ENCODE results near the gene EMILIN2. TPM values are rescaled to one million over a fixed set of nuclear protein-coding genes. Genes with fewer than 3 reads are reported as not detected.
A peak's percentile ranks its signal among the peaks of the same experiment; 100 is the strongest.
"Not testable (repeated sequence)": the region's sequence is repeated elsewhere in the genome, so short reads cannot be mapped to it uniquely, and the experiment has no call there.

Gene EMILIN2
- 26.8 TPM for total RNA-seq

DNA sequence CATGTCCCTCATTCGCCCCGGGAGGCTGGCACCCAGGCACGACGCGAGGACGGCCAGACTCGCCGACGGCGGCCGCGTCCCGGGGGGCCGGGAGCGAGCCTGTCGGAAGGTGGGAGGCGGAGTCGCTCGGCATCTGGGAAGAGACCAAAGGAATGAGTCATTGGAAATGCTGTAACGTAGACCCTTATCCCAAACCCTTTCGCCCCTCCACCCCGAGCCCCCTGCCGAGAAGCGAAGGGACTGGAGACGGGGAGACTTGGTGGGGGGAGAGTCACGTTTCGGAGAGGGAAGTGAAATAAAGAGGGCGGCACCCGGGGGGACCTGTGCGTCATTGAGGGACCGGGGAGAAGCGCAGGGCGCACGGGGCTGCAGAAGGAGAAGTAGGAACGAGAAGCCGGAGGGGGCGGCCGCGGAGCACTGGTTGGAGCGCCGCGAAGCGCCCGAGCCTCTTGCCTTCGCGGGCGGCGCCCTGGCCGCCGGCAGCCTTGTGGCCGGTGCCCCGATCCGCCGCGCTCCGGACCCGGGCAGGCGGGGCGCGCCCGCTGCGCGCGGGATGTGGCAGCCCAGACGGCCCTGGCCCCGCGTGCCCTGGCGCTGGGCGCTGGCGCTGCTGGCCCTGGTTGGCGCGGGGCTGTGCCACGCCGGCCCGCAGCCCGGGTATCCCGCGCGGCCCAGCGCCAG is at the start of gene EMILIN2:
Gene EMILIN2, plus strand, starts transcription at position 371 of the 681 bp plus-strand sequence. Its CDS starts 183 bp downstream, at position 554.
- Histone ChIP-seq H3K4me3 (peak within 1 kb of the TSS; percentile 55 to 71), H3K9me3 (no peaks in the 10 kb centered on the region), H3K27ac (peak within 1 kb of the TSS; percentile 86), H3K27me3 (no peaks in the 10 kb centered on the region), H3K36me3 (no peaks in the 10 kb centered on the region), H3K4me1 (peaks cover 16% of the 10 kb centered on the region)
- TF ChIP-seq, protein P1, sequence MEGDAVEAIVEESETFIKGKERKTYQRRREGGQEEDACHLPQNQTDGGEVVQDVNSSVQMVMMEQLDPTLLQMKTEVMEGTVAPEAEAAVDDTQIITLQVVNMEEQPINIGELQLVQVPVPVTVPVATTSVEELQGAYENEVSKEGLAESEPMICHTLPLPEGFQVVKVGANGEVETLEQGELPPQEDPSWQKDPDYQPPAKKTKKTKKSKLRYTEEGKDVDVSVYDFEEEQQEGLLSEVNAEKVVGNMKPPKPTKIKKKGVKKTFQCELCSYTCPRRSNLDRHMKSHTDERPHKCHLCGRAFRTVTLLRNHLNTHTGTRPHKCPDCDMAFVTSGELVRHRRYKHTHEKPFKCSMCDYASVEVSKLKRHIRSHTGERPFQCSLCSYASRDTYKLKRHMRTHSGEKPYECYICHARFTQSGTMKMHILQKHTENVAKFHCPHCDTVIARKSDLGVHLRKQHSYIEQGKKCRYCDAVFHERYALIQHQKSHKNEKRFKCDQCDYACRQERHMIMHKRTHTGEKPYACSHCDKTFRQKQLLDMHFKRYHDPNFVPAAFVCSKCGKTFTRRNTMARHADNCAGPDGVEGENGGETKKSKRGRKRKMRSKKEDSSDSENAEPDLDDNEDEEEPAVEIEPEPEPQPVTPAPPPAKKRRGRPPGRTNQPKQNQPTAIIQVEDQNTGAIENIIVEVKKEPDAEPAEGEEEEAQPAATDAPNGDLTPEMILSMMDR (IDR thresholded peaks at IDR 0.05) = peak in 1 of 3 experiments; percentile 2
- peak in 1 of 2 donors; percentile 60 for TF ChIP-seq POLR2A (IDR thresholded peaks at IDR 0.05)
- TF ChIP-seq POLR2AphosphoS5 (IDR thresholded peaks at IDR 0.05; ENCODE audit: insufficient read depth in 1 of 2, low read depth in 1 of 2) = peak in 1 of 2 donors; percentile 80
- DNase-seq (ENCODE audit: extremely low spot score in 2 of 2) = peak; percentile 31 to 93
- intact Hi-C loops (cut with DNase I) = no loop called here

DNA sequence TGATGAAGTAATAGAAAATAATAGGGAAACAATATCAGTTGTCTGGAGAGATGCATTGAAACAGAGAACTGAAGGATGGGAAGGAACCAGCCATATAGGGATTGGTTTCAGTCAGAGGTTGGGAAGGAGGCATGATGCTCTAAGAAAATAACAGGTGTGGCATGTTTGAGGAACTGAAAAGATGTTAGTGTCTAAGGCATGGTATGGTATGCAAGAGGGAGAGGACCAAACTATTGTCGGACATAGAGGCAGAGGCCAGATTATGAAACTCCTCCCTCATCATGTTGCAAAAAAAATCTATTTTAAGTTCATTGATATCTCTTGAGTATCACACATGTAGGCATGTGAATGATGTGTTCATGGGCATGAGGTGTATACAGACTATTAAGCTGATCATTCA is 48.9 kb upstream of the EMILIN2 start:
- TF ChIP-seq, protein P1 (IDR thresholded peaks at IDR 0.05) = no peak
- TF ChIP-seq POLR2A (IDR thresholded peaks at IDR 0.05) = no peak
- TF ChIP-seq POLR2AphosphoS5 (IDR thresholded peaks at IDR 0.05; ENCODE audit: insufficient read depth in 1 of 2, low read depth in 1 of 2) = no peak
- H3K4me1 ChIP-seq = no peaks in the 10 kb centered on the region
- H3K9me3 ChIP-seq = no peaks in the 10 kb centered on the region
- DNase-seq (ENCODE audit: extremely low spot score in 2 of 2) = no peak
- no peak overlapping the region for H3K27ac ChIP-seq
- H3K4me3 ChIP-seq = no peak overlapping the region
- no peaks in the 10 kb centered on the region for H3K27me3 ChIP-seq
- peaks cover 0 to 37% of the 10 kb centered on the region in 2 donors for H3K36me3 ChIP-seq
- intact Hi-C loops (cut with DNase I) = no loop called here

DNA sequence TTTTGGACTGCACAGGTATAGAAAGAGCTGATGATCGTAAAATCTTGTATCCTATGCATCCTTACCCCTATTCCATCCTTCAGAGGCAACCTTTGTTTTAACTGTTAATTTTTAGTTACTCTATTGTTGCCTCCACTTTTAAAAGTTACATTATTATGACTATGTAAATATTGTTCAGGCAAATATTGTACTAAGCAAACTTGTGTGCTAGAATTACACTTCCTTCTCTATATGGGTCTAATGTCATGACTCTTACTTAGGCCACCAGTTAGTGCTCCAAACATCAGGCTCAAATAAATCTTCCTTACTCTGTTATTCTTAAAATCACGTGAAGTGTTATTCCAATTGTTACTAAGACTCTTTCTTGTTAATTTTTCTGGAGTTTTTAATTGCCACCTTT is 47.4 kb upstream of the EMILIN2 start:
- DNase-seq (ENCODE audit: extremely low spot score in 2 of 2) = no peak
- Histone ChIP-seq H3K27ac (no peak overlapping the region), H3K9me3 (no peaks in the 10 kb centered on the region), H3K4me3 (no peak overlapping the region), H3K27me3 (no peaks in the 10 kb centered on the region), H3K4me1 (no peaks in the 10 kb centered on the region), H3K36me3 (peaks cover 0 to 37% of the 10 kb centered on the region in 2 donors)
- intact Hi-C loops (cut with DNase I) = no loop called here
- TF ChIP-seq POLR2AphosphoS5 (IDR thresholded peaks at IDR 0.05; ENCODE audit: insufficient read depth in 1 of 2, low read depth in 1 of 2) = no peak
- TF ChIP-seq POLR2A (IDR thresholded peaks at IDR 0.05) = no peak
- TF ChIP-seq, protein P1 (IDR thresholded peaks at IDR 0.05) = no peak

DNA sequence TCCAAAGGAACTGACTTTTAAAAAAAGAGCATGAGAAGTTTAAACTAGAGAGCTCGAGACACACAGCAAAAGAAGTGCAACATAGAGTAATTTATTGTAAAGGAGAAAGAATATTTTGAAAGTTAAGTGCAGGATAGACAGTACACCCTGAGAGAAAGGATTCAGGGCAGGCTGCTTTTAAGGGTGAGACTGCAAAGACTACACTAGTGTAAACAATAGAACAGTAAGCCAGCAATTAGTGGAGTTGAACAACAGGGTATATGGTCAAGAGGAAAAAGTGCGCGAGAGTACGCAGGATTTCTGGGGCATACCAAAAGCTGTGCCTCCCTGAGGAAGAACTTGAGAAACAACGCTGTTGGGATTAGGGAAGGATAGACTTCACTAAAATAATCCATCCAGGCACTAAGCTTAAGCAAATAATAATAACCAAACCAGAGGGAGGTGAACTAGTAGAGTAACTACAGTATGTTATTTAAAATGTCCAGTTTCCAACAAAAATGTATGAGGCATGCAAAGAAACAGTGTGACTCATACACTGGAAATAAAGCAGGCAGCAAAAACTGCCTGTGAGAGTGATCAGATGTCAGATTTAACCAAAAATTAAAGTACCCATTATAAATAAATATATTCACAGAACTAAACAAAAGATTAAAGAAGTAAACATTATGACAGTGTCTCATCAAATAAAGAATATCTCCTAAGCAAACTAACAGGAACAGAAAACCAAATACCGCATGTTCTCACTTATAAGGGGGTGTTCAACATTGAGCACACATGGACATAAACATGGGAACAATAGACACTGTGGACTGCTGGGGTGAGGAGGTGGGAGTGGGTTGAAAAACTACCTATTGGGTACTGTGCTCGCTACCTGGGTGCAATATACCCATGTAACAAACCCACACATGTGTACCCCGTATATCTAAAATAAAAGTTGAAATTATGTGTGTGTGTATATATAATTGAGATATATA is 40.5 kb upstream of the EMILIN2 start:
- Histone ChIP-seq H3K9me3 (no peaks in the 10 kb centered on the region), H3K36me3 (no peaks in the 10 kb centered on the region), H3K27ac (no peak overlapping the region), H3K4me1 (no peaks in the 10 kb centered on the region), H3K4me3 (no peak overlapping the region), H3K27me3 (no peaks in the 10 kb centered on the region)
- DNase-seq (ENCODE audit: extremely low spot score in 2 of 2) = no peak
- intact Hi-C loops (cut with DNase I) = no loop called here
- TF ChIP-seq, protein P1 (IDR thresholded peaks at IDR 0.05) = no peak
- TF ChIP-seq POLR2A (IDR thresholded peaks at IDR 0.05) = no peak

DNA sequence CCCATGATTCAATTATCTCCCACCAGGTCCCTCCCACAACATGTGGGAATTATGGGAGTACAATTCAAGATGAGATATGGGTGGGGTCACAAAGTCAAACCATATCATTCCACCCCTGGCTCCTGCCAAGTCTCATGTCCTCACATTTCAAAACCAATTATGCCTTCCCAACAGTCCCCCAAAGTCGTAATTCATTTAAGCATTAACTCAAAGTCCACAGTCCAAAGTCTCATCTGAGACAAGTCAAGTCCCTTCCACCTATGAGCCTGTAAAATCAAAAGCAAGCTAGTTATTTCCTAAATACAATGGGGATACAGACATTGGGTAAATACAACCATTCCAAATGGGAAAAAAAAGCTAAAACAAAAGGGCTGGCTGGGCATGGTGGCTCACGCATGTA is 38.2 kb upstream of the EMILIN2 start:
- H3K9me3 ChIP-seq; intact Hi-C loops (cut with DNase I); H3K27ac ChIP-seq; H3K27me3 ChIP-seq; H3K4me1 ChIP-seq; DNase-seq (ENCODE audit: extremely low spot score in 2 of 2); H3K4me3 ChIP-seq; H3K36me3 ChIP-seq: not testable (repeated sequence)

DNA sequence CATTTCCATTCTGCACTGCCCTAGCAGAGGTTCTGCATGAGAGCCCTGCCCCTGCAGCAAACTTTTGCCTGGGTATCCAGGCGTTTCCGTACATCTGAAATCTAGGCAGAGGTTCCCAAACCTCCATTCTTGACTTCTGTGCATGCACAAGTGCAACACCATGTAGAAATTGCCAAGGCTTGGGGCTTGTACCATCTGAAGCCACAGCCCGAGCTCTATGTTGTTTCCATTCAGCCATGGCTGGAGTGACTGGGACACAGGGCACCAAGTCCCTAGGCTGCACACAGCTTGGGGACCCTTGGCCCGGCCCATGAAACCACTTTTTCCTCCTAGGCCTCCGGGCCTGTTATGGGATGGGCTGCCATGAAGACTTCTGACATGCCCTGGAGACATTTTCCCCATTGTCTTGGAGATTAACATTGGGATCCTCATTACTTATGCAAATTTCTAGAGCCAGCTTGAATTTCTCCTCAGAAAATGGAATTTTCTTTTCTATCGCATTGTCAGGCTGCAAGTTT is 37.1 kb upstream of the EMILIN2 start:
- H3K9me3 ChIP-seq; H3K27me3 ChIP-seq; H3K4me1 ChIP-seq; H3K27ac ChIP-seq; H3K4me3 ChIP-seq; intact Hi-C loops (cut with DNase I); H3K36me3 ChIP-seq; DNase-seq (ENCODE audit: extremely low spot score in 2 of 2): not testable (repeated sequence)
